ENCODE data around the gene ARHGAP24. TPM values are rescaled to one million over a fixed set of nuclear protein-coding genes. Genes with fewer than 3 reads are reported as not detected.

Gene ARHGAP24
- total RNA-seq, 1 donor from 2014 or later = 1.5 TPM

GRCh38 chr4:85790582-85790981, 315.6 kb downstream of the ARHGAP24 start:
- no peak for DNase-seq (ENCODE audit: low read depth, low spot score)
- Mint-ChIP-seq H3K36me3 (ENCODE audit: low read depth) (no peaks in the 10 kb centered on the region), H3K27me3 (ENCODE audit: low read depth) (no peaks in the 10 kb centered on the region), H3K9me3 (no peaks in the 10 kb centered on the region), H3K27ac (ENCODE audit: unreplicated experiment) (no peak overlapping the region), H3K4me1 (no peaks in the 10 kb centered on the region), H3K4me3 (no peak overlapping the region)
- TF ChIP-seq CTCF (conservative IDR thresholded peaks at IDR 0.05) = no peak

GRCh38 chr4:85792376-85793232, 317.7 kb downstream of the ARHGAP24 start:
- no peaks in the 10 kb centered on the region for H3K4me1 Mint-ChIP-seq
- no peaks in the 10 kb centered on the region for H3K27me3 Mint-ChIP-seq (ENCODE audit: low read depth)
- H3K9me3 Mint-ChIP-seq = peaks cover 8% of the 10 kb centered on the region
- no peak for TF ChIP-seq CTCF (conservative IDR thresholded peaks at IDR 0.05)
- H3K36me3 Mint-ChIP-seq (ENCODE audit: low read depth) = peaks cover 3% of the 10 kb centered on the region
- no peak overlapping the region for H3K27ac Mint-ChIP-seq (ENCODE audit: unreplicated experiment)
- DNase-seq (ENCODE audit: low read depth, low spot score) = no peak
- H3K4me3 Mint-ChIP-seq = no peak overlapping the region

- no peak for DNase-seq (ENCODE audit: low read depth, low spot score)
- no peak for TF ChIP-seq CTCF (conservative IDR thresholded peaks at IDR 0.05)
- Mint-ChIP-seq H3K27me3 (ENCODE audit: low read depth) (no peaks in the 10 kb centered on the region), H3K4me3 (no peak overlapping the region), H3K27ac (ENCODE audit: unreplicated experiment) (no peak overlapping the region), H3K4me1 (no peaks in the 10 kb centered on the region), H3K9me3 (peaks cover 8% of the 10 kb centered on the region), H3K36me3 (ENCODE audit: low read depth) (peaks cover 3% of the 10 kb centered on the region)
Observed at GRCh38 chr4:85793233-85793585, 318.3 kb downstream of the ARHGAP24 start.

- H3K4me3 Mint-ChIP-seq = no peak overlapping the region
- H3K4me1 Mint-ChIP-seq = no peaks in the 10 kb centered on the region
- DNase-seq (ENCODE audit: low read depth, low spot score) = no peak
- H3K27me3 Mint-ChIP-seq (ENCODE audit: low read depth) = no peaks in the 10 kb centered on the region
- H3K9me3 Mint-ChIP-seq = peaks cover 14% of the 10 kb centered on the region
- no peak overlapping the region for H3K27ac Mint-ChIP-seq (ENCODE audit: unreplicated experiment)
- peaks cover 3% of the 10 kb centered on the region for H3K36me3 Mint-ChIP-seq (ENCODE audit: low read depth)
- no peak for TF ChIP-seq CTCF (conservative IDR thresholded peaks at IDR 0.05)
Observed at GRCh38 chr4:85798012-85798770, 323.2 kb downstream of the ARHGAP24 start.

GRCh38 chr4:85803856-85804255, 328.9 kb downstream of the ARHGAP24 start:
- Mint-ChIP-seq H3K4me3 (no peak overlapping the region), H3K4me1 (peaks cover 11% of the 10 kb centered on the region), H3K36me3 (ENCODE audit: low read depth) (no peaks in the 10 kb centered on the region), H3K9me3 (peaks cover 6% of the 10 kb centered on the region), H3K27ac (ENCODE audit: unreplicated experiment) (no peak overlapping the region), H3K27me3 (ENCODE audit: low read depth) (no peaks in the 10 kb centered on the region)
- no peak for DNase-seq (ENCODE audit: low read depth, low spot score)
- no peak for TF ChIP-seq CTCF (conservative IDR thresholded peaks at IDR 0.05)

Measured in neural crest cell (in vitro differentiated cells).